Measurements from ENCODE around the gene MGP.
A peak's percentile ranks its signal among the peaks of the same experiment; 100 is the strongest.

MGP gene

GRCh38 chr12:14874882-14875281 lies 10.8 kb downstream of the MGP start:
- H3K27me3 ChIP-seq (ENCODE audit: insufficient read depth, low read depth, severe bottlenecking), result no peaks in the 10 kb centered on the region
- no peak for TF ChIP-seq CTCF (IDR thresholded peaks at IDR 0.05; ENCODE audit: low read depth, low read length)
- H3K4me3 ChIP-seq (ENCODE audit: low read depth, low read length), result no peak overlapping the region
- no peaks in the 10 kb centered on the region for H3K9me3 ChIP-seq (ENCODE audit: severe bottlenecking)
- H3K36me3 ChIP-seq, result no peaks in the 10 kb centered on the region
- no peak overlapping the region for H3K27ac ChIP-seq
- DNase-seq, result no peak

DNA sequence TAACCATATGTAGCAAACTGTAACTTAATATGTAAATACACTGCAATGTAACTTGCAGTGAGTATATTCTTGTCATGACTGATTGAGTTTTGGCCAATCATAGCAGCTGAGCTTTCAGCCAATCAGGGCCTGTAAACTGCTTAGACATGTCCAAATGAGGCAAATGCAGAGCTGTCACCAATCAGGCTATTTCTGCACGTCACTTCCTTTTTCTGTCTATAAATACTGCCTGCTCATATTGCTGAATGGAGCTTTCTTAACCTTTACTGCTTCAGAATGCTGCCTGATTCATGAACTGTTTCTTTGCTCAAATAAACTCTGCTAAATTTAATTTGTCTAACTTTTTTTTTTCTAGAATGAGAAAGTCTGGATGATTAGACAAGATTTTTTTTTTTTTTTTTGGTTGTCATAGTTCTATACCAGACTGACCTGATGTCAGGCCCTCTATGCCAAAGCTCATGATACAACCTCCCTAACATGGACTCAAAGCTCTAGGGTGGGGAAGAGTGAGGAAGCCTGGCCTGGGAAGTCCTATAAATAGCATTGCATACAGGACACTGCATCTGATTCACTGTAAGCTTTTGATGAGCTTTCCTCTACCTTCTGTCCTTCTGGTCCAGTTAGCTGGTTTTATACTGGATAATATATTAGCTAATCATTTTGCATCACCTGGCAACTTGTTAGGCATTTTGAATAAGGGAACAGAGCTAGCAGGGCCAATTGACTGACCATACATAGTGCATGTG lies 12.0 kb downstream of the MGP start:
- no peaks in the 10 kb centered on the region for H3K36me3 ChIP-seq
- no peak overlapping the region for H3K4me3 ChIP-seq (ENCODE audit: low read depth, low read length)
- no peaks in the 10 kb centered on the region for H3K27me3 ChIP-seq (ENCODE audit: insufficient read depth, low read depth, severe bottlenecking)
- peak; percentile 42 for DNase-seq
- peaks cover 2% of the 10 kb centered on the region for H3K9me3 ChIP-seq (ENCODE audit: severe bottlenecking)
- no peak overlapping the region for H3K27ac ChIP-seq
- TF ChIP-seq CTCF (IDR thresholded peaks at IDR 0.05; ENCODE audit: low read depth, low read length), result no peak

DNA sequence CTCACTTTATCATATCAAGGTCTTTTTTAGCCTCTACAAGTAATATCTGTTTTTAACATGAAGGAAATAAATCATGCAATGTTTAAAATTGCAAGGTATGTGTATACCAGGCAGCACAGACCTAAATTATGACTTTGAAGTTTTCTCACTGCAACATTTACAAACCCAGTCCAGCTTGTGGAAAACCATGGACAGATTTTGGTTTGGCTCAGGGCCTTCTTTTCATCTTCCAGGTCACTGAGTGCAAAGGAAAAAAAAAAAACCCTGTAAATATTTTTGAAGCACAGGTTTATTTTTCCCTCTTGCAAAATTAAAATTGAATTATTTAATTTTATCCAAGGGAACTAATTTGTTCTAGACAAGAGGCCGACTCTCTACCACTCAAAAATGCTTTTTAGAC lies 13.8 kb downstream of the MGP start:
- H3K36me3 ChIP-seq, result no peaks in the 10 kb centered on the region
- peaks cover 12% of the 10 kb centered on the region for H3K9me3 ChIP-seq (ENCODE audit: severe bottlenecking)
- no peaks in the 10 kb centered on the region for H3K27me3 ChIP-seq (ENCODE audit: insufficient read depth, low read depth, severe bottlenecking)
- no peak for DNase-seq
- no peak overlapping the region for H3K4me3 ChIP-seq (ENCODE audit: low read depth, low read length)
- no peak for TF ChIP-seq CTCF (IDR thresholded peaks at IDR 0.05; ENCODE audit: low read depth, low read length)
- H3K27ac ChIP-seq, result no peak overlapping the region

DNA sequence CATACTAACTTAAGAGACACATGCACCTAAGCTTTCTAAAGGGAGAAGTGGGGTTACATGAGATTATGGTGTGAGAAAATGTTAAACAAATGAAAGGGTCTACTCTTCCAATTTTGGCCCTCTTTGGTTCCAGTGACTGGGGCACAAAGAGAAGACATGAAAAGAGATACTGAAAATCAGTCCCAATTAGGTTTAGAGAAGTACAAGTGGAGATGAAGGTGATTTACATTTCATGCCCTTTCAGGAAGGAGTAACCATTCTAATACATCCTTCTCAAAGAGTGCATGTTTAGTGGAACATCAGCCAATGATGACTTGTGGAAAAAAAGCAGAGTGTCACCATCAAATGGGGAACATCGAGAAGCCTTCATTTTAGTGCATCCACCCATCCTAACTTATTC lies 14.4 kb downstream of the MGP start:
- Histone ChIP-seq H3K9me3 (ENCODE audit: severe bottlenecking) (peaks cover 12% of the 10 kb centered on the region), H3K4me3 (ENCODE audit: low read depth, low read length) (no peak overlapping the region), H3K27ac (no peak overlapping the region), H3K36me3 (no peaks in the 10 kb centered on the region), H3K27me3 (ENCODE audit: insufficient read depth, low read depth, severe bottlenecking) (no peaks in the 10 kb centered on the region)
- no peak for DNase-seq
- TF ChIP-seq CTCF (IDR thresholded peaks at IDR 0.05; ENCODE audit: low read depth, low read length), result no peak

DNA sequence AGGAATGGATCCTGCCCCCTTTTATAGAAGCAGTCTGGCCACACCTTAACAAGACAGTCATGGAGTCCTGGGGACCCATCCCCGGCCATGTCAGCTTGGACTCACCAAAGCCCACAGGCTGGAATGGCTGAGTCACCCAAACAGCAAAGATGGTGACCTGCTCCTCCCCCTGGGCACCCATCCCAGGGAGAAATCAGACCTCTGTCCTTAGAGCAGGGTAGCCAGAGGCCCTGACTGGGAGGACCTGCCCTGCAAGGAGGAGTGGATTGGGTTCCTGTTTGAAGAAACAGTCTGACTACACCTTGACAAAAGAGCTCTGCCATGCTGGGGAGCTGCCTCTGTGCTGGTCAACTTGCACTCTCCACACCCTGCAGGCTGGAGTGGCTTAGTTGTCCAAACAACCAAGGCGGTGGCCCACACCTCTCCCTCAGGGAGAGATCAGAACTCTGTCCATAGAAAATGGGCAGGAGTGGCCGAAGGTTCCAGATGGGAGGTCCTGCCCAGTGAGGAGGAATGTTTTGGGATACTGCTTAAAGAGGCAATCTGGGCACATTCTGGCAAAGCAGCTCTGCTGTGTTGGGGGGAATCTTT lies 16.6 kb downstream of the MGP start:
- Histone ChIP-seq H3K9me3 (ENCODE audit: severe bottlenecking) (peaks cover 12% of the 10 kb centered on the region), H3K27ac (no peak overlapping the region), H3K36me3 (no peaks in the 10 kb centered on the region), H3K4me3 (ENCODE audit: low read depth, low read length) (no peak overlapping the region), H3K27me3 (ENCODE audit: insufficient read depth, low read depth, severe bottlenecking) (no peaks in the 10 kb centered on the region)
- no peak for TF ChIP-seq CTCF (IDR thresholded peaks at IDR 0.05; ENCODE audit: low read depth, low read length)
- DNase-seq, result no peak
